HFFc6 (cell line): ENCODE results near the gene SMTNL1. TPM values are rescaled to one million over a fixed set of nuclear protein-coding genes. Genes with fewer than 3 reads are reported as not detected.

Experiments used
- DNase-seq: peaks from one replicate; pipeline ENCODE4 v3.0.0-alpha.2; 2018
- H3K27ac Mint-ChIP-seq: 2 replicates; pipeline ENCODE4 v1.8.0; 2020; ENCODE audit warnings: mild to moderate bottlenecking, mixed read lengths
- H3K27me3 Mint-ChIP-seq: 2 replicates; pipeline ENCODE4 v1.8.0; 2021; ENCODE audit warnings: mild to moderate bottlenecking, moderate library complexity, mixed read lengths; ENCODE audit not compliant: insufficient read depth
- H3K36me3 Mint-ChIP-seq: 2 replicates; pipeline ENCODE4 v1.8.0; 2021; ENCODE audit warnings: low read depth, mixed read lengths
- H3K4me1 Mint-ChIP-seq: 2 replicates; pipeline ENCODE4 v1.8.0; 2020; ENCODE audit warnings: low read depth, mixed read lengths
- H3K4me3 Mint-ChIP-seq: 2 replicates; pipeline ENCODE4 v1.8.0; 2020; ENCODE audit warnings: mild to moderate bottlenecking, moderate library complexity, mixed read lengths
- H3K9me3 Mint-ChIP-seq: 2 replicates; pipeline ENCODE4 v1.8.0; 2020; ENCODE audit warnings: mild to moderate bottlenecking, mixed read lengths
- CTCF ChIP-seq: fragments of 200-600 bp; sonication (generic); IDR thresholded peaks from 2 replicates; pipeline ENCODE4 v1.5.0; 2021; ENCODE audit warnings: antibody characterized with exemption, mild to moderate bottlenecking
- total RNA-seq, 6 experiments: library from RNA; stranded (reverse); fragmentation: NEBNext Ultra II Directional; extraction: Animal tissue kit (Norgen Biotek cat#: 25700); gene quantifications; 2 replicates in 1 of 6; 3 replicates in 5 of 6; pipeline ENCODE4 v1.2.3, GENCODE V29; 2021

Gene SMTNL1
- total RNA-seq, 6 experiments from 2014 or later, result not detected

- Mint-ChIP-seq H3K27ac (no peak overlapping the region), H3K4me3 (no peak overlapping the region), H3K27me3 (peaks cover 47% of the 10 kb centered on the region), H3K36me3 (no peaks in the 10 kb centered on the region), H3K4me1 (no peaks in the 10 kb centered on the region), H3K9me3 (no peaks in the 10 kb centered on the region)
- no peak for TF ChIP-seq CTCF
- no peak for DNase-seq
These were observed 50.8 kb downstream of the SMTNL1 start for GRCh38 chr11:57588046-57588710.

DNA sequence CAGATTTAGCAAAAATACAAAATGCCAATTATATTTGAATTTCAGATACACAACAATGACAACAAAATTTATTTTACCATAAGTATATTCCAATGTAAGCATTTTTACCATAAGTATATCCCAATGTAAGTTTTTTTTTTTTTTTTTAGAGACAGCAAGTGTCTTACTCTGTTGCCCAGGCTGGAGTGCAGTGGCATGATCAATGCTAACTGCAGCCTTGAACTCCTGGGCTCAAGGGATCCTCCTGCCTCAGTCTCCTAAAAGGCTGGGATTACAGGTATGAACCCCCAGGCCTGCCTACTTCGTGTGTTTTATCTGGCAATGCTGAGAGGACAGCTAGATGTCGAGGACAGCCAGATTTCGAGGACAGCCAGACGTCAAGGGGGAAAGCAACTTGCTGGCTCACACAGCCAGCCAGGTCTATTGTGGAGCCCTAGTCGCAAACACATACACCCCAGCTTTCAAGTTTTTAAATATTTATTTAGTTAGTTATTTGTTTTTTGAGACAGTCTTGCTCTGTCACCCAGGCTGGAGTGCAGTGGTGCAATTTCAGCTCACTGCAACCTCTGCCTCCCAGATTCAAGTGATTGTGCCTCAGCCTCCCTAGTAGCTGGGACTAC lies 59.0 kb downstream of the SMTNL1 start:
- peaks cover 12% of the 10 kb centered on the region for H3K4me1 Mint-ChIP-seq
- H3K27ac Mint-ChIP-seq, result no peak overlapping the region
- H3K4me3 Mint-ChIP-seq, result no peak overlapping the region
- DNase-seq, result no peak
- no peaks in the 10 kb centered on the region for H3K9me3 Mint-ChIP-seq
- peaks cover 49% of the 10 kb centered on the region for H3K27me3 Mint-ChIP-seq
- H3K36me3 Mint-ChIP-seq, result no peaks in the 10 kb centered on the region
- no peak for TF ChIP-seq CTCF

DNA sequence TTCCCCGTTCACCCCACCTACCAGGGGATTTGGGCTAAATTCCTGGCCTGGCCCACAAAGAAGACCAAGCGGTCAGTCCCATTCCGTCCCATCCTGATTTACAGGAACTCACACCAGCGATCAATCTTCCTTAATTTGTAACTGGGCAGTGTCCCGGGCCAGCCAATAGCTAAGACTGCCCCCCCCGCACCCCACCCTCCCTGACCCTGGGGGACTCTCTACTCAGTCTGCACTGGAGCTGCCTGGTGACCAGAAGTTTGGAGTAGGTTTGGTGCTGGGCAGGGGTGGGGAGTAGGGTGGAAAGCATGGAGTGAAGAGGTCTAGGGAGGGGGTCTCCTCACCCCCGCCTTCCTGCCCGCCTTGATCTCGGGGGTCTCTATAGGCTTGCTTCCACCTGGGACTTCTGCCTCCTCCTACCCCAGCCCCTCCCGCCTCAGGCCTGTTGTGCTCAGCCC lies 60.1 kb downstream of the SMTNL1 start, which contains the start of gene SERPING1:
Gene SERPING1 (plus strand): TSS at position 225 of the 455 bp plus-strand sequence. CDS start 586 bp downstream, outside the sequence.
- Mint-ChIP-seq H3K27me3 (peaks cover 46% of the 10 kb centered on the region), H3K4me3 (peak within 1 kb of the TSS; percentile 22), H3K27ac (no peak within 1 kb of the TSS), H3K4me1 (peaks cover 12% of the 10 kb centered on the region), H3K36me3 (no peaks in the 10 kb centered on the region), H3K9me3 (no peaks in the 10 kb centered on the region)
- DNase-seq, result no peak
- TF ChIP-seq CTCF, result no peak

- Mint-ChIP-seq H3K27me3 (peaks cover 41% of the 10 kb centered on the region), H3K9me3 (no peaks in the 10 kb centered on the region), H3K27ac (no peak overlapping the region), H3K36me3 (no peaks in the 10 kb centered on the region), H3K4me1 (peaks cover 12% of the 10 kb centered on the region), H3K4me3 (peak overlapping the region; percentile 22)
- no peak for TF ChIP-seq CTCF
- DNase-seq, result no peak
These were observed 60.8 kb downstream of the SMTNL1 start for GRCh38 chr11:57597916-57598830.

DNA sequence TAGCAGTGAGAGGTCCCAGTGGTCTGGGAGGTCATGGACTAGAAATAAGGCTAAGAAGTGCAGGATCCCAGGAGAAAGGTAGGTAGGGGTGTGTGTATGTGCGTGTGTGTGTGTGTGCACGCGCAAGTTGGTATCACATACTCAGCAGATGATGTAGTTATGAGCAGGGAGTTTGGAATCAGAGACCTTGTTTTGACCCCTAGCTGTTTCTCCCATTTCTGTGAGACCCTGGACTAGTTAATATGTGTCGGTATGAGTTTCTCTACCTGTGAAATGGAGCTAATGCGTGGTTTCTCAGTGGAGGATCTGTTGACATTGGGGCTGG lies 61.4 kb downstream of the SMTNL1 start:
- no peaks in the 10 kb centered on the region for H3K9me3 Mint-ChIP-seq
- peaks cover 36% of the 10 kb centered on the region for H3K27me3 Mint-ChIP-seq
- no peak for DNase-seq
- no peak overlapping the region for H3K27ac Mint-ChIP-seq
- no peak for TF ChIP-seq CTCF
- no peaks in the 10 kb centered on the region for H3K36me3 Mint-ChIP-seq
- H3K4me1 Mint-ChIP-seq, result peaks cover 12% of the 10 kb centered on the region
- H3K4me3 Mint-ChIP-seq, result no peak overlapping the region
